Embryonic facial prominence (tissue), 1 donor: ENCODE data around the gene ANKS1A.
"Not testable (repeated sequence)": the region's sequence is repeated elsewhere in the genome, so short reads cannot be mapped to it uniquely, and the experiment has no call there.

ENCODE experiments used
- DNase-seq: peaks from one replicate; pipeline ENCODE4 v3.0.0-alpha.2; 2016; ENCODE audit errors: extremely low spot score

ANKS1A gene, protein sequence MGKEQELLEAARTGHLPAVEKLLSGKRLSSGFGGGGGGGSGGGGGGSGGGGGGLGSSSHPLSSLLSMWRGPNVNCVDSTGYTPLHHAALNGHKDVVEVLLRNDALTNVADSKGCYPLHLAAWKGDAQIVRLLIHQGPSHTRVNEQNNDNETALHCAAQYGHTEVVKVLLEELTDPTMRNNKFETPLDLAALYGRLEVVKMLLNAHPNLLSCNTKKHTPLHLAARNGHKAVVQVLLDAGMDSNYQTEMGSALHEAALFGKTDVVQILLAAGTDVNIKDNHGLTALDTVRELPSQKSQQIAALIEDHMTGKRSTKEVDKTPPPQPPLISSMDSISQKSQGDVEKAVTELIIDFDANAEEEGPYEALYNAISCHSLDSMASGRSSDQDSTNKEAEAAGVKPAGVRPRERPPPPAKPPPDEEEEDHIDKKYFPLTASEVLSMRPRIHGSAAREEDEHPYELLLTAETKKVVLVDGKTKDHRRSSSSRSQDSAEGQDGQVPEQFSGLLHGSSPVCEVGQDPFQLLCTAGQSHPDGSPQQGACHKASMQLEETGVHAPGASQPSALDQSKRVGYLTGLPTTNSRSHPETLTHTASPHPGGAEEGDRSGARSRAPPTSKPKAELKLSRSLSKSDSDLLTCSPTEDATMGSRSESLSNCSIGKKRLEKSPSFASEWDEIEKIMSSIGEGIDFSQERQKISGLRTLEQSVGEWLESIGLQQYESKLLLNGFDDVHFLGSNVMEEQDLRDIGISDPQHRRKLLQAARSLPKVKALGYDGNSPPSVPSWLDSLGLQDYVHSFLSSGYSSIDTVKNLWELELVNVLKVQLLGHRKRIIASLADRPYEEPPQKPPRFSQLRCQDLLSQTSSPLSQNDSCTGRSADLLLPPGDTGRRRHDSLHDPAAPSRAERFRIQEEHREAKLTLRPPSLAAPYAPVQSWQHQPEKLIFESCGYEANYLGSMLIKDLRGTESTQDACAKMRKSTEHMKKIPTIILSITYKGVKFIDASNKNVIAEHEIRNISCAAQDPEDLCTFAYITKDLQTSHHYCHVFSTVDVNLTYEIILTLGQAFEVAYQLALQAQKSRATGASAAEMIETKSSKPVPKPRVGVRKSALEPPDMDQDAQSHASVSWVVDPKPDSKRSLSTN

DNA sequence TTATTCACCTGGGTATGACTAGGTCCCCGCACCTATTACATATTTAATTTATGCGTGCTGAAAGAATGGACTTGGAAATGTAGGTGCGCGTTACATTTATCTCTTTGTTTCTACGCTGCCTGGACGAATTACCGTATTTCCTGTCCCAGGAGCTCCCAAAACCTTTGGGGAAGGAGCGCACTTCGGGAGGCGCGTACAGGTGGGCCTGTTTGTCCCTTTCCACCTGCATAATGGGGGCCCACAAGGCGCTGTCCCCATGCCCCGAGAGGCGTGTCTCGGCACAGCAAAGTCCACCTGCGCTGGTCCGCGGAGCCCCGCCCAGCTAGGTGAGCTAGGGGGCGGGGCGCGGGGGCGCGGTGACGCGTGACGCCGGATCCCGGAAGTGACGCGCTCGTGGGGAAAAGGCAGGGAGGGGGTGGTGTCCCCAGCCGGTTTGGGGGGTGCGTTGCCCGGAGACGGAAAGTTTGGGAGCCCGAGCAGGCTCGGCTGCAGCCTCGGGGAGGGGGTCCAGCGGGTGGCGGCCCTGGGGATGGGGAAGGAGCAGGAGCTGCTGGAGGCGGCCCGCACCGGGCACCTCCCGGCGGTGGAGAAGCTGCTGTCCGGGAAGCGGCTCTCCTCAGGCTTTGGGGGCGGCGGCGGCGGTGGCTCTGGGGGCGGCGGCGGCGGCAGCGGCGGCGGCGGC is at the start of gene ANKS1A:
Gene ANKS1A, plus strand, starts transcription at position 382 of the 682 bp plus-strand sequence. Its CDS starts 148 bp downstream, at position 530.
- peak; percentile 61 for DNase-seq

DNA sequence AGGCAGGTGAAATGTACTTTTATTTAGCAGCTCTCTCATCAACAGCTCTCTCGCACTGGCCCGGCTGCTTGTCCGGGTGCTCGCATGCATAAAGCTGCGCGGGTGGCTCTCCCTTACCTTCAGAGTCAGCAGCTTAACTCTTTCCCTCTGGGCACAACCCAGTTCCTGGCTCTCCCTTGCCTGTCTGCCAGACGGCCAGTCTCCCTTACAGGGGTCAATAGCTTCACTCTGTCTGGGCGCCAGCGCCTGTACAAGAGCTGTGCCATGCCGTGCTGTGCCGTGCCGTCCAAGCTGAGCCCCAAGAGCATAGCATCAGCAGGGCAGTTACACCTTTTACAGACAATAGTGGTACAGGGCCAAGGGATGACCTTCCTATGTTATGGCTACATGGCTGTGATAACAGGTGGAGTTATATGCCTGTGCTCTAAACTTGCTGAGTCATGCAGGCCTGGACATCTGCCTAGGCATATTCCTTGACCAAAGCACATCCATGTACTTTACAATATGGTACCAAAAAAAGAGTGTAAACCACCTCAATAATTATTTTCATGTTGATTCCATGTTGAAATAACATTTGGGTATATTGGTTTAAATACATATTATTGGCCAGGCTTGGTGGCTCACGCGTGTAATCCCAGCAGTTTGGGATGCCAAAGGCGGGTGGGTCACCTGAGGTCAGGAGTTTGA is 49.2 kb upstream of the ANKS1A start:
- DNase-seq = no peak

DNA sequence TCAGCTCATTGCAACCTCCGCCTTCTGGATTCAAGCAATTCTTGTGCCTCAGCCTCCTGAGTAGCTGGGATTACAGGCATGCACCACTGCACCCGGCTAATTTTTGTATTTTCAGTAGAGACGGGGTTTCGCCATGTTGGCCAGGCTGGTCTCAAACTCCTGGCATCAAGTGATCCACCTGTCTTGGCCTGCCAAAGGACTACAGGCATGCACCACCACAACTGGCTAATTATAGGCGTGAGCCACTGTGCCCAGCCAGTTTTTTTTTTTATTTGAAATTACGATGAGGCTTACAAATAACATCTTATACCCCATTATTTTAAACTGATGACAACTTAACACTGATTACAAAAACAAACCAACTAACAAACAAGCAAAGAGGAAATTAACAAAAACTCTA is 40.0 kb upstream of the ANKS1A start:
- DNase-seq = not testable (repeated sequence)

DNA sequence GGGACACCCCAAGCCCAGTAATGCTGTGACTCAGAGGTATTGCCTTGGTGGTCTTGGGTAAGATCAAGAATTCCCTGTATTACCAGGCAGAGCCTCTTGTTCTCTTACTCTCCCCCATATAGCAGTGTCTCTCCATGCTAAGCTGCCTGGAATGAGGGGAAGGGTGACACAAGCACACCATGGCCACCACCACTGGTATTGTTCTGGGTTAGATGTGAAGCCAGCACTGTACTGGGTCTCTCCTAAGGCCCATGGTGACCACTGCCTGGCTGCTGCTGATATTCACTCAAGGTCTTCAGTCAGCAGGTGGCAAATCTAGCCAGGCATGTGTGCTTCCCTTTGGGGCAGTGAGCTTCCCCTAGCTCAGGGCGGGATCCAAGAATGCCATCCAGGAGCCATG is 37.7 kb upstream of the ANKS1A start:
- no peak for DNase-seq

DNA sequence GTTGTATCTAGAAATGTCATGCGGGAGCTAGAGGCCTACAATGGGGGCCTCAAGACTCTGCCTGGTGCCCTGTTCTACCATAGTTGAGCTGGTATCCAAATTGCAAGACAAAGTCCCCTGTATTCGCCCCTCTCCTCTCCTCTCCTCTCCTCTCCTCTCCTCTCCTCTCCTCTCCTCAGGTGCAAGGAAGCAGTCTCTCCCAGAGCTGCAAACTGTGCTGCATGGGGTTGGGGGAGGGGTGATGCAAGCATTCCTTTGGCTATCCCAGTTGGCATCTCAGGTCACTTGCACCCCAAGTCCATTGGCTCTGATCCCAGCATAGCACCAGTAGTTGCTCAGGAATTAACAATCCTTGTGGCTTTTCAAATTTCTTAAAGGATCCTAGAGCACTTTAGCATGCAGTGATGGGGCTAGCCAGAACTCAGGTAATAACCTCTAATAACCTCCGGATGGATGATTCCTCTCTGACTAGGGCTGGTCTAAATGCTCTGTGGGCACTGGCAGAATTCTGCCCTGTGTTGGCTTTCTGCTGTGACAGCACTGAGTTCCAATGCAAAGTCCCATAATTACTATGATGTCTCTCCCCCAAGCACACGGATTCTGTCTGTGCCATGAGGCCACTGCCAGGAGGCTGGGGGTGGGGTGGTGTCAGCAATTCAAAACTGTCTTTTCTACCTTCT is 36.5 kb upstream of the ANKS1A start:
- no peak for DNase-seq

DNA sequence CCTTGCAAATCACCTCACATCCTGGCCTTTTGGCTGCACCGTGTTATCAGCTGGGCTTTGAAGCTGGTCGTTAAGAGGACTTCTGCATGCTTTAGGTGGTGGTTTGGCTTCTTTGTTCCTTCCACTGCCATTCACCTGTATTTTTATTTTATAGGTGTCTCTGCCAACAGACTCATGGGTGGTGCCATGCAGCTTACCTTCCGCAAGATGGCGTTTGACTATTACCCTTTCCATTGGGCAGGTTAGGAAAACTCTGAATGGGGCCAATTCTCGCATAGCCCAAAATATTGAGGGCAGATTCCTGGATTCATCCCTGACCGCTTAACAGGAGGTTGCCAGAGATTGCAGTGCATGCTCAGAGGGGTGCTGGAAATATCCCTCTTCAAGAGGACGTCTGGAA is 33.6 kb upstream of the ANKS1A start:
- DNase-seq = no peak

DNA sequence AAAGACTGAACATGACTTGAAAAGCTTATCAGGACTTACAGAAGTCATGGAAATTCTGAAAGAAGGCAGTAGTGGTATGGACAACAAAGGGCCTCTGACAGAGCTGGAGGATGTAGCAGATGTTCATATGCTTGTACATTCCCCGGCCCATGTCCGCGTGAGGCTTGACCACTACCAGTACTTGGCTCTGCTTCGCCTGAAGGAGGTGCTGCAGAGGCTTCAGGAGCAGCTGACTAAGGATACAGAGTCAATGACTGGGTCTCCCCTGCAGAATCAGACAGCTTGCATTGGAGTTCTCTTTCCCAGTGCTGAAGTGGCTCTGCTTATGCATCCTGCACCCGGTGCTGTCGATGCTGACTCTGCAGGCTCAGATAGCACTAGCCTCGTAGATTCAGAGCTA is 30.4 kb upstream of the ANKS1A start:
- no peak for DNase-seq

DNA sequence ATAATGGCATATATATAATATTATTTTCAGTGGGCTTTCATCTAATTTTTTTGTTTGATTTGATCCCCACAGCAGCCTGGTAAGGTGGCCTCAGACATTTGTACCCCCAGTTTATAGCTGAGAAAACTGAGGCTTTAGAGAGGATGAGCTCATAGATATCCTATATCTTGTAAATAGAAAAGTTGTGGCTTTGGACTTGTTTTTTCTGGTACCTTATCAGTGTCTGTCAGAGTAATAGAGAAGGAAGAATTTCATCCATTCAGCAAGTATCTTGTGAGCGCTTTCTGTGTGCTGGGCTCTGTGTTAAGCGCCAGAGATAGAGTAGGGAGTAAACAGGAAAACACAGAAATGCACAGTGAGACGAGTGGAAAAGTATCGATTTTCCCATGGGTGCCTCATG is 29.1 kb upstream of the ANKS1A start:
- no peak for DNase-seq

DNA sequence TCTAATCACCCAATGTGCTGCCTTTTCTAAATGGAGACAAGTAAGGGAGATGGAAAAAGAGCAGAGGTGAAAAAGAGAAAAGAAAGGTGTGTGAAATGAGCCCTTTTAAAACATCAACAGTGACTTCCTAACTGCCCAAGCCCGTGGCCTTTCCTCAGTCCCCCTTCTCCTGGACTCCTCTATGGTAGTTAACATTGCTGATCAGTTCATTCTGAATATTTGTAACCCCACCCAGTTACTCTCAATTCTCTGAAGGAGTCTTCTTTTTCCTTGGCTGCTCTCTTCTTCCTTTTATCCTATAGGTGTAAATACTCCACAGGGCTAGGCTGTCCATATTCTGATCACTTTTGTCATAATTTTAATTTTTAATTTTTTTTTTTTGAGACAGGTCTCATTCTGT is 28.3 kb upstream of the ANKS1A start:
- DNase-seq = no peak

DNA sequence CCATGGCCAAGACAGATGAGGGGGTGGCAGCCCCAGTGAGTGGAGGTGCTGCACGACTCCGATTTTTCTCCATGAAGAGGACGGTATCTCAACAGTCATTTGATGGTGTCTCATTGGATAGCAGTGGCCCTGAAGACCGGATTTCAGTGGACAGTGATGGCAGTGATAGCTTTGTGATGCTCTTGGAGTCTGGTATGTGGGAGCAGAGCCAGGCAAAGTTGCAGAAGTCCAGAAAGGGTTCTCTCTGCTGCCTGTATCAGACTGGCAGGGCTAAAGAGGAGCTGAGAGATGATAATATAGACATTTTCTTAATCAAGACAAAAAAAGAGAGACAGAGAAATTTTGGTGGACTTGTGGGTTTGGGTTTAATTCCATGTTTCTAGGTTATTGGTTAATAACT is 25.0 kb upstream of the ANKS1A start:
- no peak for DNase-seq

DNA sequence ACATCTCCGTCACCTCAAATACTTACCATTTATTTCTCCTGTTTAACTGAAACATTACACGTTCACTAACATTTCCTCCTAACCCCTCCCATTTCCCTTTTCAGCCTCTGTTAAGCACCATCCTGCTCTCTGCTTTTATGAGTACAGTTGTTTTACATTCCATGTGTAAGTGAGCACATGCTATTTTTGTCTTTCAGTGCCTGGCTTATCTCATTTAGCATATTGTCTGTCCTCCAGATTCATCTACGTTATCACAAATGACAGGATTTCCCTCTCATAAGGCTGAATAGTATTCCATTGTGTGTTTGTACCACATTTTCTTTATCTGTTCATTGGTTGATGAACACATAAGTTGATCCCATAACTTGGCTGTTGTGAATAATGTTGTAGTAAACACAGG is 23.9 kb upstream of the ANKS1A start:
- DNase-seq = no peak

DNA sequence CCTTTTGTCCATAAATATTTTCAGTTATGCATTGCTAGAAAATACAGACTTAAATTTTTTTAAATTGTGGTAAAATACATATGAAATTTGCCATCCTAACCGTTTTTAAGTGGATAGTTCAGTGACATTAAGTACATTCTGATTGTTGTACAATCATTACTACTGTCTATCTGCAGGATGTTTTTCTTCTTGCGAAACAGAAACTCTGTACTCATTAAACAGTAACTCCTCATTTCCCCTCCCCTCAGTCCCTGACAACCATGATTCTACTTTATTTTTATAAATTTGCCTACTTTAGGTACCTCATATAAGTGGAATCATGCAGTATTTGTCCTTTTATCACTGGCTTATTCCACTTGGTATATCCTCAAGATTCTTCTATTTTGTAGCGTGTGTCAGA is 22.5 kb upstream of the ANKS1A start:
- no peak for DNase-seq

DNA sequence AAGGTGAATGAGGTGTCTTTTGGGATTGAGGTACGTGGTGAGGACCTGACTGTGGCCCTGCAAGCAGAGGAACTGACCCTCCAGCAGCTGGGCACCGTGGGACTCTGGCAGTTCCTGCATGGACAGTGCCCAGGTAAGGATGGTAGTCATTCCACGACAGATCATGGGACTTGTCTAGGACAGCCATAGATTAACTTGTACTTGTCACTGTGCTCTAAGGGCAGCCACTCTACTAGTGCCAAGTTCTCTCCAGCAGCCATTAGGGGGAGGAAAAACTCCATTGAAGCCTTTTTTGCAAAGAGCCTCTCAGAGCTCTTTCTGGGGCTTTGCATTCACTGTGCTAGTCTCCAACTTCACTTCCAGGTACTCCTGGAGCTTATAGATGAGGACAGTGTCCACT is 21.6 kb upstream of the ANKS1A start:
- DNase-seq = no peak

DNA sequence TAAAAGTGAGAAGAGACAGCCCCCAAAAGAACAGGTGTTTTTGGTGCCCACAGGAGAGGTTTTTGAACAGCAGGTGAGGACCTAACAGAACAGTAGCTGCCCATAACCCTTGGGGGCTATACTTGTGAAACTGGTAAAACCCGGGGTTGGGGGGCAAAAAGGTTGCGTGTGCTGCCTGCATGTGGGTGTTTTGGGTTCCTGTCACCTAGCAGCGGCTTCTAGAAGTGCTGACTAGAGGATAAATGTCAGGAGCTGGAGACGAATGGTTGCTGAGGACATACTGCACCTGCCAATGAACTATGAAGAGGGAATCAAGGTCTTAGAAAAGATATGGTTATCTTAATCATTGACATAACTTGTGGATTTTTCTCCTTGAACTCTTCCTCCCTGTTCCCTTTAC is 17.2 kb upstream of the ANKS1A start:
- DNase-seq = no peak

DNA sequence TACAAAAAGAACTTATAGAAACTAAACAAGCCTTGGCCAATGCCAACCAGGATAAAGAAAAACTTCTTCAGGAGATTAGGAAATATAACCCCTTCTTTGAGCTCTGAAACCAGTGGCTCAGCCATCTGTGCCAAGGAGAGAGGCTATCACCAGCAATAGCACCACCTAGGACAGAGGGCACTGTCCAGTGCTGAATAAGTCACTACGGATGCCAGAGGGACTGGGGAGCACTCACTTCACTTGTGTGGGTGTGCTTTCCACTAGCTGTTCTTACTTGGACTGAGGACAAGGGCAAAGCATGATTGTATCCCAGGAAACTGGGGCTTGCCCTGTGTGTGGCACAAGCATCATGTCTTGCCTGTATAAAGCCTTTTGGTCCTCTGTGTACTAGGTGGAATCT is 16.7 kb upstream of the ANKS1A start:
- DNase-seq = no peak

DNA sequence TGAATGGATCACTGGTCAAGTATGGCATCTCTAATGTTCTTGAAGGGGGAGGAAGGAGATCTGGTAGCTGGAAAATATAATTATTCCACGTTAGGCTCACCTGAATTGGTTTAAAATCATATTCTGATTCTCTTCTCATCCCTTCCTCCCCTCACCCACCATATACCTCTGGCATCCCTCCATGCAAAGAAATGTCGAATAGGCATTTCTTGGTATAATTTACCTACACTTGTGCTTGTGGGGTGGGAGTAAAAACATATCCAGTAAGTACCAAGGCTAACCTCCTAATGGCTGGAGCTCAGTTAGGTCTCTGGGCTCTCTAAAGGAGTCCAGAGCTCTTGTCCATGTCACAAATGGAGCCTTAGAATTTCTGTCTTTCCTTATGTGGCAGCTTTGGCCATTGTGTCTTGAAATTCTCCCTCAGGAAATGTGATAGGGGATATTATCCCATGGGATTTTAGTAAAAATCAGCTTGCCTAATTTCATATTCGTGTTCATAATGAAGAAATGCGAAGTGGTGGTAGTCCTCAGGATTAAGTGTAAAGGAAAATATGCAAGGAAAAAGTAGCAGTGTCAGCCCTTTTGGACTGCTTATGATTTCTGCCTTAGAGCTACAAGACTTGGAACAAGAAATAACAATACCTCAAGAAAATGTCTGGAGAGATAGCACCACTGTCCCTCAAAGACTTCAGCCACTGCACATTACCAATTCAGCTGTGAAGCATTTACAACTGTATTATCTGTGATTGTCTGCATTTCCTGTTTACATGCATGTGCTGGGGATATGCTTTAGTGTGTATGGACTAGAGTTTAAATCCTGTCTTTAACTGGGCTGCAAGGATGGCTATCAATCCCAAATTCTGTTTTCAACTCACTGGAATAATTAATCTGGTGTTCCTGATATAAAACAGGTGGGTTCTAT is 13.5 kb upstream of the ANKS1A start:
- no peak for DNase-seq

DNA sequence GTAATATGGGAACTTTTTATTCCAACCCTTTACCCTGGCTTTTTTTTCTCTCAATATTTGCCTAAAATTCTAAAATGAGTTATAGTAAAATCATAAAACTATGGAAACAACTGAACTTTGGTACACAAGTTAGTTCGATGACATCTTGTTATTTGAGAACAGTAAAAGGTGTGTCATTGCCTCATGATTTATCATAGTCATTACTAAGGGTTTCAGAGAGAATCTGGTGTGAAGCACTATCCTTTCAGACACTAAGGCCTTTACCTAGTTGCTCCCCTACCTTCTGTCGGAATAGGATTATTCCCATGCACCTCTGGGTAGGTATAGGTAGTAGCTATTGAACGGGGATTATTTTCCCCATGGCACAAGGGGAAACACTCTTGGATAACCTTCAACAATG is 12.6 kb upstream of the ANKS1A start:
- no peak for DNase-seq

DNA sequence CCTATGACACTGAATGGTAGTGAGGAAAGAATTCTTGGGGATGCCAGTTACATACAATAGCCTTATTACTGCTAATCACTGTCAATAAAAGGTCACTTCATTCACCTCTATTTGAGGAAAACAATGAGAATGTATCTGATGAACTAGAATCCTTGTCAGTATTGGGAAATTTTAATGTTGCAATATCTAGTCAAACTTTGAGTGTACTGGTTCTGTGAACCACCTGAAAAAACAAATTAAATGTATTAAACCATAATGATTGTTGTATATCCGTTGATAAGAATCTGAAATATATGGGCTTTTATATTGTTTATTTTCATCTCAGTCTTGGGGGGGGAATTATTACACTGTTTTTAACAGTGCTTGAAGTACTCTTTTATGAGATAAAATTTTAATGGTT is 11.8 kb upstream of the ANKS1A start:
- no peak for DNase-seq

DNA sequence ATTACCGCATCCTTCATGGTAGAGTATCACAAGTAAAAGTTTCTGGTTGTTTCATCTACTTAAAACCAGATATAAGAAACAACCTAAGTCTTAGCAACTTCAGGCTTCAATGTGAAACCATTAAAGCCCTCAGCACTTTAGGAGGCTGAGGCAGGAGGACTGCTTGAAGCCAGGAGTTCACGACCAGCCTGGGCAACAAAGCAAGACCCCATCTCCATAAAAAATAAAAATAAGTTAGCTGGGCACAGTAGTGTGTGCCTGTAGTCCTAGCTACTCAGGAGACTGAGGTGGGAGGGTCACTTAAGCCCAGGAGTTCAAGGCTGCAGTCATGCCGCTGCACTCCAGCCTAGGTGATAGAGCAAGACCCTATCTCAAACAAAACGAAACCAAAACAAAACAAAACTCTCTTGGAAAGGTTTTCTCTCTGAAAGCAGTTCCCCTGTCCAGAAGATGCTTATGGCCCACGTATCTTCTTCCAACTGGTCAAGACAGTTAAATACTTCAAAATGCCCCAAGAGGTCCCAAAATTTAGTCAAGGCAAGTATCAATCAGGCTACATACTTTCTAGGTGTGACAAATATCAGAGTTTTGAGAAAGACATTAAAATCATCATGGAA is 11.1 kb upstream of the ANKS1A start:
- no peak for DNase-seq
